GM11168 (cell line): Measurements from ENCODE around the gene HERC5.
"Not testable (repeated sequence)": the region's sequence is repeated elsewhere in the genome, so short reads cannot be mapped to it uniquely, and the experiment has no call there.

ENCODE experiments used
- in situ Hi-C: fragments of 300-500 bp; cut with MboI; formaldehyde crosslinking; loops from one replicate; pipeline ENCODE4 v1.12.0; 2022; ENCODE audit warnings: low sequenced_read_pairs; ENCODE audit not compliant: unreplicated experiment

Gene HERC5

GRCh38 chr4:88456670-88457306 lies at the start of gene HERC5:
Gene HERC5, plus strand, starts transcription at chr4:88457119. Its CDS starts 151 bp downstream, at chr4:88457270.
- in situ Hi-C loops: no loop called here

- in situ Hi-C loops: loop anchor here (10.0 kb wide), 1 partner anchor 706 kb away; the partner anchor contains the start of gene TIGD2
Measured at GRCh38 chr4:88409206-88409605, 47.7 kb upstream of the HERC5 start.

DNA sequence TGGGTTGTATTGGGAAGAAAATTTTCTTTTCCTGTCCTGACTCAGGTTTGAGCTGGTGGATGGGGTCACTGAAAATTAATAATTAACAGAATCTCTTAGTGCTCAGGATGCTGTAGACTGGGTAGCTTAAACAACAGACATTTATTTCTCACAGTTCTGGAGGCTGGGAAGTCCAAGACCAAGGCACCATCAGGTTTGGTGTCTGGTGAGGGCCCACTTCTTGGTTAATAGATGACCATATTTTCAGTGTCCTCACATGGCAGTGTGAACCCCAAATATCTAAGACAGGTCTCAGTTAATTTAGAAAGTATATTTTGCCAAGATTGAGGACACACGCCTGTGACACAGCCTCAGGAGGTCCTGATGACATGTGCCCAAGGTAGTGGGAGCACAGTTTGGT lies 47.1 kb upstream of the HERC5 start:
- in situ Hi-C loops: loop anchor here (10.0 kb wide), 1 partner anchor 705 kb away; the partner anchor contains the start of gene TIGD2

GRCh38 chr4:88411491-88412096 lies 45.3 kb upstream of the HERC5 start:
- in situ Hi-C loops: no loop called here

- in situ Hi-C loops: no loop called here
Measured at GRCh38 chr4:88413801-88414200, 43.1 kb upstream of the HERC5 start.

DNA sequence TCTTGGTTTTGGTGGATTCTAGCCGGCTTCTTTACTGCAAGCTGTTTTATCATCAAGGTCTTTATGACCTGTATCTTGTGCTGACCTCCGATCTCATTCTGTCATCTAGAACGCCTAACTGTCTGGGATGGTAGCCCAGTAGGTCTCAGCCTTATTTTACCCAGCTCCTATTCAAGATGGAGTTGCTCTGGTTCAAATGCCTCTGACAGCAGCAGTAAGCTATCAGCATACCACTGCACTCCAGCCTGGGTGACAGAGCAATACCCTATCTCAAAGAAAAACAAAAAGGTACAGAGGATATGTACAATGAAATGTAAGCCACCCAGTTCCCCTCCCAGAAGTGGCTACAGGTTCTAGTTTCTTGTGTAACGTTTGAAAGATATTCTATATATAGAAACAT lies 42.2 kb upstream of the HERC5 start:
- in situ Hi-C loops: no loop called here

- in situ Hi-C loops: no loop called here
Measured at GRCh38 chr4:88415982-88416381, 40.9 kb upstream of the HERC5 start.

- in situ Hi-C loops: no loop called here
Measured at GRCh38 chr4:88418411-88418810, 38.5 kb upstream of the HERC5 start.

DNA sequence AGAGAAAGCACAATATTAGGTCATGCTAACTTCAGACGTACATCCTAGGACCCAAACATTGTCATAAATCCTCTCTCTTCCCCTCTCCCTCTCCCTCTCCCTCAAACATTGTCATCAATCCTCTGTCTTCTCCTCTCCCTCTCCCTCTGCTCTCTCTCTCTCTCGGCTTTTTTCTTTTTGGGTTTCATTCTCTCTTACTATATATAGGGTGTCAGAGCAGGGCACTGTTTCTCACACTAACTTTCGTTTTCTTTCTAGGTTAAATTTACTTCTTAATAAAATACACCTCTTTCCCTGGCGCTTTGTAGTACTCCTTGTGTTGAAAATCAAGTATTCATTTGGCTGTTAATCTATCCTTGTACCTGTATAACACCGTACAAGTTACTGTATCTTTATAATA lies 37.0 kb upstream of the HERC5 start:
- in situ Hi-C loops: no loop called here

DNA sequence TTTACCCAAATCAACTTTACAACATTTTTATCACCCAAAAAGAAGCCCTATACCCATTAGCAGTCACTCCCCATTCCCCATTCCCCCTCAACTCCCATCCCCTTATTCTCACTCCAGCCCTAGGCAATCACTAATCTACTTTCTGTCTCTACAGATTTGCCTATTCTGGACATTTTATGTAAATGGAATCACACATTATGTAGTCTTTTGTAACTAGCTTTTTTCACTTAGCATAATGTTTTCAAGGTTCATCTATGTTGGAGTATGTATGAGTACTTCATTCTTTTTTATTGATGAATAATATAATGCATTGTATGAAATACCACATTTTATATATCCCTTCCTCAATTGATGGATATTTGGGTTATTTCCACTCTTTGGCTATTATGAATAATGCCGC lies 36.1 kb upstream of the HERC5 start:
- in situ Hi-C loops: no loop called here

DNA sequence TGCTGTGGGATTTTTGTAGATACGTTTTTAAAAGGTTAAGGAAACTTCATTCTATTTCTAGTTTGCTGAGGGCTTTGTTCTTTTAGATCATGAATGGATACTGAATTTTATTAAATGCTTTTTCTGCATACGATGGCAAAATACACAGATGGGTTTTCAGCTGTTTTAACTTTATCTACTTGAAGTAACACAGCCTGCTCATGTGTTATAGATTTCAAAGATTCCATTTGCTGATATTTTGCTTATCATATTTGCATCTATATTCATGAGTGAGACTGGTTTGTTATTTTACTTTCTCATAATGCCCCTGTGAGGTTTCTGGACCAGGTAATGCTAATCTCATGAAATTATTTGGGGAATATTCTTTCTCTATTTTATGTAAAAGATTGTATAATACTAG lies 34.5 kb upstream of the HERC5 start:
- in situ Hi-C loops: no loop called here

DNA sequence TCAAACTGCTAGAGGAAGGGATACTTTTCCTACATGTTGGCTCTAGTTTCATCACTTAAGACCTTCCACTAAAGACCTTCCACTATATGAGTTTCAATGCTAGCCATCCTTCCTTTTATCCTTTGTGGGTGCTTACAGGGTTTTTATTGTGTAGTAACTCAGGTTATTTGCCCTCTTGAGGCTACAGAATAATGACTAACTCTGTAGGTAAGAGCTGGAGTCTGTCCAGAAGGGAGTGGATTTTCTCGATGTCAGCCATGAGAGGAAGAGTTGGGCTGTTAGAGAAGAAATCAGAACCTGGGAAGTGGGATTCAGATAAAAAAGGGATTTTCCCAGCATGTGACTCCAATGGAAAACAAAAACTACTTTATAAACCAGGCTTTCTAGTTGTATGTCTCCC lies 27.5 kb upstream of the HERC5 start:
- in situ Hi-C loops: no loop called here

- in situ Hi-C loops: no loop called here
Measured at GRCh38 chr4:88435987-88436693, 20.8 kb upstream of the HERC5 start.

- in situ Hi-C loops: not testable (repeated sequence)
Measured at GRCh38 chr4:88437873-88438272, 19.0 kb upstream of the HERC5 start.

- in situ Hi-C loops: no loop called here
Measured at GRCh38 chr4:88439161-88439760, 17.7 kb upstream of the HERC5 start.

DNA sequence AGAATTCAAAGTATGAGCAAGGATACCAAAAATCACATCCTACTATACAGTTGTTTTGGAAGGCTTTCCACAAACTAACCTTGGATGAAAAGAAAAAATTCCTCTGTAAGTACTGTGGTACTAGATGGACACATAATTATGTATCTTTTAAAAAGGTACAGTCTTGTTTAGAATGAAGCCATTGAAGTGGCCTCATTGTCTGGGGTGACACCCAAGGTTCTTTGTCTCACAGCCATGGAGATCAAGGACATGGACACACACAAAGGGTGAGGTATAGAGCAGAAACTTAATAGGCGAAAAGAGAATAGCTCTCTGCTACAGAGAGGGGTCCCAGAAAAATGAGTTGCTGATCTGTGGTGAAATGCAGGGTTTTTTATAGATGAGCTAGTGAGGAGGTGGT lies 16.8 kb upstream of the HERC5 start:
- in situ Hi-C loops: no loop called here

DNA sequence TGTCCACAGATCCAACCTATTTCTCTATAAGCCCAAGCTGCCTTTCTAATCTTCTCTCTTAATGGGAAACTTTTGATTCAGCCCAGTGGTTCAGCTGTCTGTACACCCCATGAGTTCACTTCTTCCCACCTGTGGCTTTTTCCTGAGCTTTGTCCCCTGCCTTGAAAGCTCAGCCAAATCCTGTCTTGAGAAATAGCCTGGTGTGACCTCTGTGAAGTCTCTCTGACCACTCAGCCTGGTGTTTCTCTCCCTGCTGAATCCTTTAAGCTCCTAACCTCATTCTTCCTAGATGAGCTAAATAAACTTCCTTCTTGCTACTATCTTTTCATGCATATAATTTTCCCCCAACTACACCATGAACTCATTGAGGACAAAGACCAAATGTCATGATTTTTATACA lies 15.2 kb upstream of the HERC5 start:
- in situ Hi-C loops: no loop called here

DNA sequence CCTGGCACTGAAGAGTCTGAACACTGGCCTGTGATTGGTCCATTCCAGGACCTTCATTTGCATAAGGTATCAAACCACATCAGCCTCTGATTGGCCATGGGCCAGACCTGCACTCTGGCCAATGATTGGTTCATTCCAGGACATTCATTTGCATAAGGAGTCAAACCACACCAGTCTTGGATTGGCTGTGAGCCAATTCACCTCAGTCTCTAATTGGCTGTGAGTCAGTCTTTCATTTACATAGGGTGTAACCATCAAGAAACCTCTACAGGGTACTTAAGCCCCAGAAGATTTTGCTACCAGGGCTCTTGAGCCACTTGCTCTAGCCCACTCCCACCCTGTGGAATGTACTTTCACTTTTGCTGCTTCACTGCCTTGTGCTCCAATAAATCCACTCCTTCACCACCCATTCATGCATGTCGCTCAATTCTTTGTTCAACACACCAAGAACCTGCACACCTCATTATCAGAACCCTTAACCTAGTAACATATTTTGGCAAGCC lies 14.2 kb upstream of the HERC5 start:
- in situ Hi-C loops: no loop called here

DNA sequence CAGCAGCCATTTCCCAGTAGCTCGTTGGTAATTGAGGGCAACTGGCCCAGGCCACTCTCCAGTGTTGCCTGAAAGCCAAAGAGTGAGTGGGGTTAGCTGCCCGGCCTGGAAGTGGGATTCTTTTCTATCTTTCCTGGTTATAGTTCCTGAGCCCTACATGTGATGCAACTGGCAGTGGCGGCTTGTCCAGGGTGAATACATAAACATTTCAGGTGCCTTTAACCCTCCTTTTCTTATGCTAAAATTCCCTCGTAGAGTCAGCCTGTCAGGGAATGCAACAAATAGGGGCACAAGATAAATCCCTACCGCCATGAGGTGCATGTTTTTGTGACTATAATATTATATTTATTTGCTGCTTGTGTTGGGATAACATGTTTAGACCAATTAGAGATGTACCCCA lies 13.4 kb upstream of the HERC5 start:
- in situ Hi-C loops: no loop called here

GRCh38 chr4:88445252-88445651 lies 11.7 kb upstream of the HERC5 start:
- in situ Hi-C loops: no loop called here

DNA sequence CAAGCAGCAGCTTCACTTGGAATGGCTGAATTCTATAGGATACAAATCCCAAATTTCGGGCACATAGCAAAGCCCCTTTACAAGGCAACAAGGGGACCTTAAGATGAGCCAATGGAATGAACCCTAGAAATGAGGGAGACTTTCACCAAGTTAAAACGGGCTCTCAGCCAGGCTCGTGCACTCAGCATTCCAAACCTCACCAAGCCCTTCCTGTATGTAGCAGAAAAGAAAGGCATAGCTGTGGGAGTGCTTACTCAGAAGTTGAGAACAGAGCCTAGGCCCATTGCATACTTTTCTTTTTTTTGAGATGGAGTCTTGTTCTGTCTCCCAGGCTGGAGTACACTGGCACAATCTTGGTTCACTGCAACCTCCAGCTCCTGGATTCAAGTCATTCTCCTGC lies 10.8 kb upstream of the HERC5 start:
- in situ Hi-C loops: no loop called here
